H1 (cell line): Measurements from ENCODE around the gene FHIT. TPM values are rescaled to one million over a fixed set of nuclear protein-coding genes. Genes with fewer than 3 reads are reported as not detected.

Experiments used
- ATF2 ChIP-seq: IDR thresholded peaks from 2 replicates; pipeline ENCODE4 v1.6.1; 2012; ENCODE audit warnings: low read length, inconsistent platforms
- CBX8 ChIP-seq: fragments of 300-800, 300-1000 bp; sonication (generic); IDR thresholded peaks from 2 replicates; pipeline ENCODE4 v1.7.1; 2016; ENCODE audit warnings: low read depth, low read length, borderline replicate concordance
- CHD1 ChIP-seq: IDR thresholded peaks from 2 replicates; pipeline ENCODE4 v1.6.1; 2012; ENCODE audit warnings: low read depth, low read length, improper control_type of control experiment
- FOSL1 ChIP-seq: IDR thresholded peaks from 2 replicates; pipeline ENCODE4 v1.6.1; 2011; ENCODE audit warnings: mild to moderate bottlenecking, low read depth, low read length, moderate library complexity; ENCODE audit not compliant: insufficient read depth
- GABPA ChIP-seq: IDR thresholded peaks from 2 replicates; pipeline ENCODE4 v1.6.1; 2011; ENCODE audit warnings: mild to moderate bottlenecking, low read length, moderate library complexity, borderline replicate concordance; ENCODE audit not compliant: insufficient read depth
- RFX5 ChIP-seq: IDR thresholded peaks from 2 replicates; pipeline ENCODE4 v1.6.1; 2011; ENCODE audit warnings: low read depth, low read length, improper control_type of control experiment, borderline replicate concordance
- SP1 ChIP-seq: IDR thresholded peaks from 2 replicates; pipeline ENCODE4 v1.6.1; 2011; ENCODE audit warnings: low read depth, low read length
- SP2 ChIP-seq: IDR thresholded peaks from 2 replicates; pipeline ENCODE4 v1.6.1; 2012; ENCODE audit warnings: mild to moderate bottlenecking, low read length, inconsistent platforms
- SP4 ChIP-seq: IDR thresholded peaks from 2 replicates; pipeline ENCODE4 v1.6.1; 2012; ENCODE audit warnings: low read length, inconsistent platforms
- SUZ12 ChIP-seq: fragments of 200-600 bp; sonication (generic); IDR thresholded peaks from 2 replicates; pipeline ENCODE4 v1.6.1; 2012; ENCODE audit warnings: mild to moderate bottlenecking, inconsistent platforms, low read length, moderate library complexity, mixed read lengths
- polyA plus RNA-seq, 7 experiments: library from polyadenylated mRNA; depleted of rRNA in 3 of 7; stranded (reverse) in 5 of 7; unstranded in 2 of 7; fragments of >200 nt in 5 of 7; fragments of 200-250 nt in 2 of 7; gene quantifications; 1 replicate in 5 of 7; 2 replicates in 1 of 7; 4 replicates in 1 of 7; pipeline versions ENCODE4 v1.2.1 to v1.2.3, GENCODE V29; 2011 to 2013; ENCODE audit warnings: missing spikeins in 2 of 7, mixed read lengths in 2 of 7
- total RNA-seq: library from RNA; stranded (reverse); fragmentation: NEBNext Ultra II Directional; extraction: Animal tissue kit (Norgen Biotek cat#: 25700); gene quantifications from 2 replicates; pipeline ENCODE4 v1.2.1, GENCODE V29; 2021
- TF ChIP-seq, protein P1 (sequence below): fragments of 300-600 bp; sonication (generic); IDR thresholded peaks from 2 replicates; pipeline ENCODE4 v1.7.1; 2012; ENCODE audit warnings: low read length, moderate library complexity, mild to moderate bottlenecking, inconsistent platforms; ENCODE audit not compliant: insufficient replicate concordance

FHIT gene
- total and polyA plus RNA-seq, 2 of the 8 experiments (the other 6 are each of a cell fraction or from before 2014, with no cell fraction given): 1.2 to 3.2 TPM

- TF ChIP-seq, protein P1, sequence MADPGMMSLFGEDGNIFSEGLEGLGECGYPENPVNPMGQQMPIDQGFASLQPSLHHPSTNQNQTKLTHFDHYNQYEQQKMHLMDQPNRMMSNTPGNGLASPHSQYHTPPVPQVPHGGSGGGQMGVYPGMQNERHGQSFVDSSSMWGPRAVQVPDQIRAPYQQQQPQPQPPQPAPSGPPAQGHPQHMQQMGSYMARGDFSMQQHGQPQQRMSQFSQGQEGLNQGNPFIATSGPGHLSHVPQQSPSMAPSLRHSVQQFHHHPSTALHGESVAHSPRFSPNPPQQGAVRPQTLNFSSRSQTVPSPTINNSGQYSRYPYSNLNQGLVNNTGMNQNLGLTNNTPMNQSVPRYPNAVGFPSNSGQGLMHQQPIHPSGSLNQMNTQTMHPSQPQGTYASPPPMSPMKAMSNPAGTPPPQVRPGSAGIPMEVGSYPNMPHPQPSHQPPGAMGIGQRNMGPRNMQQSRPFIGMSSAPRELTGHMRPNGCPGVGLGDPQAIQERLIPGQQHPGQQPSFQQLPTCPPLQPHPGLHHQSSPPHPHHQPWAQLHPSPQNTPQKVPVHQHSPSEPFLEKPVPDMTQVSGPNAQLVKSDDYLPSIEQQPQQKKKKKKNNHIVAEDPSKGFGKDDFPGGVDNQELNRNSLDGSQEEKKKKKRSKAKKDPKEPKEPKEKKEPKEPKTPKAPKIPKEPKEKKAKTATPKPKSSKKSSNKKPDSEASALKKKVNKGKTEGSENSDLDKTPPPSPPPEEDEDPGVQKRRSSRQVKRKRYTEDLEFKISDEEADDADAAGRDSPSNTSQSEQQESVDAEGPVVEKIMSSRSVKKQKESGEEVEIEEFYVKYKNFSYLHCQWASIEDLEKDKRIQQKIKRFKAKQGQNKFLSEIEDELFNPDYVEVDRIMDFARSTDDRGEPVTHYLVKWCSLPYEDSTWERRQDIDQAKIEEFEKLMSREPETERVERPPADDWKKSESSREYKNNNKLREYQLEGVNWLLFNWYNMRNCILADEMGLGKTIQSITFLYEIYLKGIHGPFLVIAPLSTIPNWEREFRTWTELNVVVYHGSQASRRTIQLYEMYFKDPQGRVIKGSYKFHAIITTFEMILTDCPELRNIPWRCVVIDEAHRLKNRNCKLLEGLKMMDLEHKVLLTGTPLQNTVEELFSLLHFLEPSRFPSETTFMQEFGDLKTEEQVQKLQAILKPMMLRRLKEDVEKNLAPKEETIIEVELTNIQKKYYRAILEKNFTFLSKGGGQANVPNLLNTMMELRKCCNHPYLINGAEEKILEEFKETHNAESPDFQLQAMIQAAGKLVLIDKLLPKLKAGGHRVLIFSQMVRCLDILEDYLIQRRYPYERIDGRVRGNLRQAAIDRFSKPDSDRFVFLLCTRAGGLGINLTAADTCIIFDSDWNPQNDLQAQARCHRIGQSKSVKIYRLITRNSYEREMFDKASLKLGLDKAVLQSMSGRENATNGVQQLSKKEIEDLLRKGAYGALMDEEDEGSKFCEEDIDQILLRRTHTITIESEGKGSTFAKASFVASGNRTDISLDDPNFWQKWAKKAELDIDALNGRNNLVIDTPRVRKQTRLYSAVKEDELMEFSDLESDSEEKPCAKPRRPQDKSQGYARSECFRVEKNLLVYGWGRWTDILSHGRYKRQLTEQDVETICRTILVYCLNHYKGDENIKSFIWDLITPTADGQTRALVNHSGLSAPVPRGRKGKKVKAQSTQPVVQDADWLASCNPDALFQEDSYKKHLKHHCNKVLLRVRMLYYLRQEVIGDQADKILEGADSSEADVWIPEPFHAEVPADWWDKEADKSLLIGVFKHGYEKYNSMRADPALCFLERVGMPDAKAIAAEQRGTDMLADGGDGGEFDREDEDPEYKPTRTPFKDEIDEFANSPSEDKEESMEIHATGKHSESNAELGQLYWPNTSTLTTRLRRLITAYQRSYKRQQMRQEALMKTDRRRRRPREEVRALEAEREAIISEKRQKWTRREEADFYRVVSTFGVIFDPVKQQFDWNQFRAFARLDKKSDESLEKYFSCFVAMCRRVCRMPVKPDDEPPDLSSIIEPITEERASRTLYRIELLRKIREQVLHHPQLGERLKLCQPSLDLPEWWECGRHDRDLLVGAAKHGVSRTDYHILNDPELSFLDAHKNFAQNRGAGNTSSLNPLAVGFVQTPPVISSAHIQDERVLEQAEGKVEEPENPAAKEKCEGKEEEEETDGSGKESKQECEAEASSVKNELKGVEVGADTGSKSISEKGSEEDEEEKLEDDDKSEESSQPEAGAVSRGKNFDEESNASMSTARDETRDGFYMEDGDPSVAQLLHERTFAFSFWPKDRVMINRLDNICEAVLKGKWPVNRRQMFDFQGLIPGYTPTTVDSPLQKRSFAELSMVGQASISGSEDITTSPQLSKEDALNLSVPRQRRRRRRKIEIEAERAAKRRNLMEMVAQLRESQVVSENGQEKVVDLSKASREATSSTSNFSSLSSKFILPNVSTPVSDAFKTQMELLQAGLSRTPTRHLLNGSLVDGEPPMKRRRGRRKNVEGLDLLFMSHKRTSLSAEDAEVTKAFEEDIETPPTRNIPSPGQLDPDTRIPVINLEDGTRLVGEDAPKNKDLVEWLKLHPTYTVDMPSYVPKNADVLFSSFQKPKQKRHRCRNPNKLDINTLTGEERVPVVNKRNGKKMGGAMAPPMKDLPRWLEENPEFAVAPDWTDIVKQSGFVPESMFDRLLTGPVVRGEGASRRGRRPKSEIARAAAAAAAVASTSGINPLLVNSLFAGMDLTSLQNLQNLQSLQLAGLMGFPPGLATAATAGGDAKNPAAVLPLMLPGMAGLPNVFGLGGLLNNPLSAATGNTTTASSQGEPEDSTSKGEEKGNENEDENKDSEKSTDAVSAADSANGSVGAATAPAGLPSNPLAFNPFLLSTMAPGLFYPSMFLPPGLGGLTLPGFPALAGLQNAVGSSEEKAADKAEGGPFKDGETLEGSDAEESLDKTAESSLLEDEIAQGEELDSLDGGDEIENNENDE: no peak
- no peak for TF ChIP-seq CBX8
- TF ChIP-seq CHD1: no peak
- TF ChIP-seq ATF2: no peak
- TF ChIP-seq SUZ12: no peak
- no peak for TF ChIP-seq RFX5
- no peak for TF ChIP-seq FOSL1
- no peak for TF ChIP-seq SP4
- TF ChIP-seq GABPA: no peak
- TF ChIP-seq SP2: no peak
- TF ChIP-seq SP1: no peak
Observed at GRCh38 chr3:60303160-60303559, 948.1 kb downstream of the FHIT start (continued).
